ENCODE data around the gene OR2T11.
"Not testable (repeated sequence)": the region's sequence is repeated elsewhere in the genome, so short reads cannot be mapped to it uniquely, and the experiment has no call there.

DNA sequence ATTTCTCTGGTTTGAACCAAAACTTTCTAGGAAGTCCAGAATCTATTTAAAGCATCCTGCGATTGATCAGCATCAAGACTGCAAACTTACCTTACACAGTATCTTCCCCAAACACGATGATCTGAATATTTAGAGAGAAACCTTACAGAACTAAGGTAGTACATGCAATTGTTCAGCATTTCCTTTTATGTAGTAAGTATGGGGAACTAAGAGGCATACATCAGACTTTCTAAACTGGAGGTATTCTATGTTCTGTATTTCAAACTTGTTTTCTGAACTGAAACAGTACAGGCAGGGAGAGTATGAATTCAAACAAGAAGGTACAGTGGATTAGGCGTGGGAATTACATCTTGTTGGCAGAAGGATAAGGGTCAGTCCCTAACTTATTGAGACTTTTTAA is 20.5 kb upstream of the OR2T11 start, which contains the start of gene OR2T27:
- not testable (repeated sequence) for TF ChIP-seq GATA3, GATA2 (IDR thresholded peaks at IDR 0.05; ENCODE audit: low read depth, low read length)
